ENCODE measurements around the gene ZSWIM9. TPM values are rescaled to one million over a fixed set of nuclear protein-coding genes. Genes with fewer than 3 reads are reported as not detected.
"Not testable (repeated sequence)": the region's sequence is repeated elsewhere in the genome, so short reads cannot be mapped to it uniquely, and the experiment has no call there.

The ZSWIM9 gene
- total RNA-seq, 3 donors from 2014 or later, result 2.9 to 3.9 (median 2.9) TPM

- H3K27ac ChIP-seq, result no peak overlapping the region
- DNase-seq (ENCODE audit: low spot score in 2 of 2), result no peak
Measured at GRCh38 chr19:48210005-48210404, 39.5 kb downstream of the ZSWIM9 start.

DNA sequence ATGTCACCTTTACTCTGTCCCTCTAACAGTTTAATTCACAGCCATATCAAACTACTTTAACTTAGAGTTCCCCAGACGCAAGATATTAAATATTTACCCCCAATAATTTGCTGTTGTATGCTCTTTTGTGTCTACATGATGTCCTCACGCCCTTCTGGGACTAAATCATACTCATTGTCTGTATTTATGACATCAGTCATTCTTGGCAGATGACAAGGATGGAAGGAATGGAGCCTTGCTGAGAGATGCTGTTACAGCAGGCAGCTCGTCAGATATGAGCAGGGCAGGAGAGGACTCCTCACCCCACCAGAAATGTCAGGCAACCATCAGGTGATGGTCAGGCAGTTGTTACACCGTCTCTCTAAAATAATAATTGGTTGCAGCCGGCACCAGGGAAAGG is 43.5 kb downstream of the ZSWIM9 start:
- TF ChIP-seq, protein P1, sequence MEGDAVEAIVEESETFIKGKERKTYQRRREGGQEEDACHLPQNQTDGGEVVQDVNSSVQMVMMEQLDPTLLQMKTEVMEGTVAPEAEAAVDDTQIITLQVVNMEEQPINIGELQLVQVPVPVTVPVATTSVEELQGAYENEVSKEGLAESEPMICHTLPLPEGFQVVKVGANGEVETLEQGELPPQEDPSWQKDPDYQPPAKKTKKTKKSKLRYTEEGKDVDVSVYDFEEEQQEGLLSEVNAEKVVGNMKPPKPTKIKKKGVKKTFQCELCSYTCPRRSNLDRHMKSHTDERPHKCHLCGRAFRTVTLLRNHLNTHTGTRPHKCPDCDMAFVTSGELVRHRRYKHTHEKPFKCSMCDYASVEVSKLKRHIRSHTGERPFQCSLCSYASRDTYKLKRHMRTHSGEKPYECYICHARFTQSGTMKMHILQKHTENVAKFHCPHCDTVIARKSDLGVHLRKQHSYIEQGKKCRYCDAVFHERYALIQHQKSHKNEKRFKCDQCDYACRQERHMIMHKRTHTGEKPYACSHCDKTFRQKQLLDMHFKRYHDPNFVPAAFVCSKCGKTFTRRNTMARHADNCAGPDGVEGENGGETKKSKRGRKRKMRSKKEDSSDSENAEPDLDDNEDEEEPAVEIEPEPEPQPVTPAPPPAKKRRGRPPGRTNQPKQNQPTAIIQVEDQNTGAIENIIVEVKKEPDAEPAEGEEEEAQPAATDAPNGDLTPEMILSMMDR (IDR thresholded peaks at IDR 0.05), result no peak
- no peak for TF ChIP-seq POLR2A (IDR thresholded peaks at IDR 0.05)
- TF ChIP-seq POLR2AphosphoS5 (IDR thresholded peaks at IDR 0.05), result no peak
- Histone ChIP-seq H3K9me3 (no peaks in the 10 kb centered on the region), H3K36me3 (no peaks in the 10 kb centered on the region), H3K4me3 (no peak overlapping the region), H3K27me3 (no peaks in the 10 kb centered on the region), H3K27ac (no peak overlapping the region), H3K4me1 (no peaks in the 10 kb centered on the region)
- no peak for DNase-seq (ENCODE audit: low spot score in 2 of 2)
- intact Hi-C loops (cut with DNase I; ENCODE audit: low total_unique reads), result no loop called here

More at GRCh38 chr19:48210005-48210404, 39.5 kb downstream of the ZSWIM9 start:
- Histone ChIP-seq H3K9me3 (no peaks in the 10 kb centered on the region), H3K27me3 (no peaks in the 10 kb centered on the region), H3K4me3 (no peak overlapping the region), H3K4me1 (no peaks in the 10 kb centered on the region), H3K36me3 (no peaks in the 10 kb centered on the region)
- intact Hi-C loops (cut with DNase I; ENCODE audit: low total_unique reads), result no loop called here
- TF ChIP-seq POLR2A (IDR thresholded peaks at IDR 0.05) (no peak), POLR2AphosphoS5 (IDR thresholded peaks at IDR 0.05) (no peak)
- TF ChIP-seq, protein P1 (IDR thresholded peaks at IDR 0.05), result no peak

DNA sequence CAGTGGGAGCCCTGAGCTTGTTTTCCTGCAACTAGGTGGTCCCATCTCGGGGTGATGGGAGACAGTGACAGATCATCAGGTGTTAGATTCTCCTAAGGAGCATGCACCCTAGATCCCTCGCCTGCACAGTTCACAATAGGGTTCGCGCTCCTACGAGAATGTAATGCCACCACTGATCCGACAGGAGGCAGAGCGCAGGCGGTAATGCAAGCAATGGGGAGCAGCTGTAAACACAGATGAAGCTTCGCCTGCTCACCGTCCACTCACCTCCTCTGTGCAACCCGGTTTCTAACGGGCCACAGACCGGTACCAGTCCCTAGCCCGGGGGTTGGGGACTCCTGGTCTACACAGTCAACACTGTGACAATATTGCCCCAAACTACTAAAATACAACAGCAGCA is 46.5 kb downstream of the ZSWIM9 start:
- H3K4me3 ChIP-seq, result no peak overlapping the region
- no peaks in the 10 kb centered on the region for H3K9me3 ChIP-seq
- no peaks in the 10 kb centered on the region for H3K27me3 ChIP-seq
- no peak for DNase-seq (ENCODE audit: low spot score in 2 of 2)
- no peaks in the 10 kb centered on the region for H3K36me3 ChIP-seq
- H3K4me1 ChIP-seq, result no peaks in the 10 kb centered on the region
- intact Hi-C loops (cut with DNase I; ENCODE audit: low total_unique reads), result no loop called here
- H3K27ac ChIP-seq, result no peak overlapping the region
- TF ChIP-seq, protein P1 (IDR thresholded peaks at IDR 0.05), result no peak
- no peak for TF ChIP-seq POLR2A (IDR thresholded peaks at IDR 0.05)

DNA sequence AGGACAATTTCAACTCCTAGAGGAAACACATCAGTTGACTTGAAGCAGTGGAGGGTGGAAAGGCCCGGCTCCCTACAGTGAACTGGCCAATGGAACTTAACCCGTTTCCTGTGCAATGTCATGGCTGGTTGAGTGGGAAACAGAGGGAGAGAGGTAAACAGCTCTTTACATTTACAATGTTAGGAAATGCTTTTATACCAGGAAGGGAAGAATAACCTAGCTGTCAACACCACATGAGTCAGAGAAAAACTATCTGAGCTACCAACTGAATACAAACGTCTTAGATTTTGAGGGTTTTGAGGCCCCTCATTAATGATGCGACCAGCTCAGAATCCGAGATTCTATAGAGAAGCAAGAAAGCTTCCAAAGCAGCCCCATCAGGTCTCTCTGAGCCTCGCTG is 48.5 kb downstream of the ZSWIM9 start:
- no peak overlapping the region for H3K4me3 ChIP-seq
- H3K36me3 ChIP-seq, result no peaks in the 10 kb centered on the region
- H3K4me1 ChIP-seq, result no peaks in the 10 kb centered on the region
- H3K27me3 ChIP-seq, result no peaks in the 10 kb centered on the region
- DNase-seq (ENCODE audit: low spot score in 2 of 2), result no peak
- TF ChIP-seq POLR2A (IDR thresholded peaks at IDR 0.05), result no peak
- TF ChIP-seq, protein P1 (IDR thresholded peaks at IDR 0.05), result no peak
- TF ChIP-seq POLR2AphosphoS5 (IDR thresholded peaks at IDR 0.05), result no peak
- no peak overlapping the region for H3K27ac ChIP-seq
- H3K9me3 ChIP-seq, result no peaks in the 10 kb centered on the region
- intact Hi-C loops (cut with DNase I; ENCODE audit: low total_unique reads), result no loop called here

- DNase-seq (ENCODE audit: low spot score in 2 of 2); H3K9me3 ChIP-seq; H3K27me3 ChIP-seq; H3K27ac ChIP-seq; H3K36me3 ChIP-seq; intact Hi-C loops (cut with DNase I; ENCODE audit: low total_unique reads); H3K4me1 ChIP-seq; H3K4me3 ChIP-seq: not testable (repeated sequence)
Measured at GRCh38 chr19:48220784-48221183, 50.3 kb downstream of the ZSWIM9 start.

DNA sequence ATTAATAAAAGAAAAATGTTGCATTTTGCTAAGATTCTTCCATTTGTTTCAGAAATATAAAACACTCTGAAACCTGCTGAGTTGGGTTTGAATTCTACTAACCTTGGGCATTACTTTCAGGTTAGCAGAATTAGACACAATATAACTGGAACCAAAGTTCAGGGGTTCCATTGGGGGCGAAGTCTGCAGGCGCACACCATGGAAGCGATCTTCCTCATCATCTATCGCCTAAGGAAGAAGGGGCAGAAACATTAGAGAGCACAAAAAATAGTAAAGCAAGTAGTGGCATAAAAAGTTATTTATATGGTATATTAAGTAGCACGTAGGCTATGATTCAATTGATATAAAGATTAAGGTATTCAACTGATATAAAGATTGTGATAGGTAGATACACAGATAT is 51.1 kb downstream of the ZSWIM9 start:
- Histone ChIP-seq H3K4me3 (no peak overlapping the region), H3K27ac (no peak overlapping the region), H3K27me3 (no peaks in the 10 kb centered on the region), H3K4me1 (no peaks in the 10 kb centered on the region), H3K36me3 (no peaks in the 10 kb centered on the region), H3K9me3 (no peaks in the 10 kb centered on the region)
- intact Hi-C loops (cut with DNase I; ENCODE audit: low total_unique reads), result no loop called here
- no peak for DNase-seq (ENCODE audit: low spot score in 2 of 2)
- TF ChIP-seq, protein P1 (IDR thresholded peaks at IDR 0.05), result no peak
- TF ChIP-seq POLR2A (IDR thresholded peaks at IDR 0.05), result no peak
- no peak for TF ChIP-seq POLR2AphosphoS5 (IDR thresholded peaks at IDR 0.05)

Data from breast epithelium (tissue), 4 donors.